HEK293 (cell line): ENCODE measurements around the gene MMS19.

Source experiments
- ATF2 ChIP-seq: fragments of 450-650 bp; formaldehyde crosslinking; IDR thresholded peaks from 2 replicates; pipeline ENCODE4 v1.5.1; 2016; ENCODE audit warnings: missing biosample characterization, missing genetic modification characterization, low read depth
- IKZF3 ChIP-seq: fragments of 450-650 bp; IDR thresholded peaks from 2 replicates; pipeline ENCODE4 v1.5.0; 2018; ENCODE audit warnings: missing biosample characterization, mild to moderate bottlenecking, missing genetic modification characterization, moderate library complexity
- PRDM1 ChIP-seq: fragments of 450-650 bp; formaldehyde crosslinking; IDR thresholded peaks from 2 replicates; pipeline ENCODE4; 2016; ENCODE audit warnings: missing biosample characterization, missing genetic modification characterization
- PRDM10 ChIP-seq: fragments of 450-650 bp; formaldehyde crosslinking; IDR thresholded peaks from 2 replicates; pipeline ENCODE4 v1.5.1; 2016; ENCODE audit warnings: missing biosample characterization, missing genetic modification characterization
- SP7 ChIP-seq: fragments of 450-650 bp; formaldehyde crosslinking; IDR thresholded peaks from 2 replicates; pipeline ENCODE4 v1.5.1; 2016; ENCODE audit warnings: missing biosample characterization, missing genetic modification characterization
- TCF7L2 ChIP-seq: IDR thresholded peaks from 2 replicates; pipeline ENCODE4 v1.6.1; 2011; ENCODE audit warnings: low read depth, mild to moderate bottlenecking, inconsistent platforms, low read length, moderate library complexity, borderline replicate concordance
- YY1 ChIP-seq: fragments of 450-650 bp; formaldehyde crosslinking; IDR thresholded peaks from 2 replicates; pipeline ENCODE4 v1.5.1; 2018; ENCODE audit warnings: missing biosample characterization, missing genetic modification characterization
- YY2 ChIP-seq: fragments of 450-650 bp; formaldehyde crosslinking; IDR thresholded peaks from 2 replicates; pipeline ENCODE4 v1.5.1; 2016; ENCODE audit warnings: missing biosample characterization, missing genetic modification characterization
- ZBTB17 ChIP-seq: fragments of 450-650 bp; formaldehyde crosslinking; IDR thresholded peaks from 2 replicates; pipeline ENCODE4 v1.5.1; 2016; ENCODE audit warnings: missing biosample characterization, missing genetic modification characterization
- ZBTB26 ChIP-seq: fragments of 450-650 bp; formaldehyde crosslinking; optimal IDR thresholded peaks from 2 replicates; pipeline ENCODE3; 2016; ENCODE audit warnings: missing biosample characterization, mild to moderate bottlenecking, missing genetic modification characterization
- ZEB2 ChIP-seq: fragments of 450-650 bp; formaldehyde crosslinking; IDR thresholded peaks from 2 replicates; pipeline ENCODE4 v1.5.1; 2016; ENCODE audit warnings: missing biosample characterization, missing genetic modification characterization
- ZFHX2 ChIP-seq: fragments of 450-650 bp; formaldehyde crosslinking; conservative IDR thresholded peaks from 2 replicates; pipeline ENCODE4 v1.5.1; 2016; ENCODE audit warnings: missing biosample characterization, missing genetic modification characterization
- ZFP3 ChIP-seq: fragments of 450-650 bp; formaldehyde crosslinking; IDR thresholded peaks from 2 replicates; pipeline ENCODE4 v1.5.1; 2016; ENCODE audit warnings: low read depth, missing biosample characterization, missing genetic modification characterization
- ZFP37 ChIP-seq: fragments of 450-650 bp; formaldehyde crosslinking; IDR thresholded peaks from 2 replicates; pipeline ENCODE4 v1.5.1; 2016; ENCODE audit warnings: missing biosample characterization, missing genetic modification characterization
- ZNF133 ChIP-seq: fragments of 450-650 bp; formaldehyde crosslinking; IDR thresholded peaks from 2 replicates; pipeline ENCODE4 v1.5.1; 2016; ENCODE audit warnings: missing biosample characterization, missing genetic modification characterization
- ZNF302 ChIP-seq: fragments of 450-650 bp; formaldehyde crosslinking; IDR thresholded peaks from 2 replicates; pipeline ENCODE4 v1.5.1; 2016; ENCODE audit warnings: missing biosample characterization, missing genetic modification characterization, low read depth
- ZNF335 ChIP-seq: fragments of 450-650 bp; formaldehyde crosslinking; conservative IDR thresholded peaks from 2 replicates; pipeline ENCODE4 v1.5.1; 2016; ENCODE audit warnings: missing biosample characterization, missing genetic modification characterization
- ZNF366 ChIP-seq: fragments of 450-650 bp; formaldehyde crosslinking; conservative IDR thresholded peaks from 2 replicates; pipeline ENCODE4 v1.5.1; 2016; ENCODE audit warnings: missing biosample characterization, missing genetic modification characterization
- ZNF37A ChIP-seq: fragments of 450-650 bp; IDR thresholded peaks from 2 replicates; pipeline ENCODE4 v1.5.1; 2018; ENCODE audit warnings: missing biosample characterization, missing genetic modification characterization
- ZNF391 ChIP-seq: fragments of 450-650 bp; formaldehyde crosslinking; IDR thresholded peaks from 2 replicates; pipeline ENCODE4 v1.5.1; 2016; ENCODE audit warnings: low read depth, missing biosample characterization, missing genetic modification characterization, borderline replicate concordance
- ZNF394 ChIP-seq: fragments of 450-650 bp; formaldehyde crosslinking; IDR thresholded peaks from 2 replicates; pipeline ENCODE4 v1.5.1; 2016; ENCODE audit warnings: missing biosample characterization, missing genetic modification characterization, mild to moderate bottlenecking, moderate library complexity, borderline replicate concordance
- ZNF426 ChIP-seq: fragments of 450-650 bp; formaldehyde crosslinking; IDR thresholded peaks from 2 replicates; pipeline ENCODE4 v1.5.1; 2017; ENCODE audit warnings: missing biosample characterization, missing genetic modification characterization, mild to moderate bottlenecking, inconsistent platforms, moderate library complexity
- ZNF433 ChIP-seq: fragments of 450-650 bp; formaldehyde crosslinking; IDR thresholded peaks from 2 replicates; pipeline ENCODE4 v1.5.1; 2016; ENCODE audit warnings: missing biosample characterization, missing genetic modification characterization, low read depth
- ZNF501 ChIP-seq: fragments of 450-650 bp; formaldehyde crosslinking; IDR thresholded peaks from 2 replicates; pipeline ENCODE4 v1.5.1; 2016; ENCODE audit warnings: missing biosample characterization, missing genetic modification characterization
- ZNF513 ChIP-seq: fragments of 450-650 bp; IDR thresholded peaks from 2 replicates; pipeline ENCODE4 v1.5.1; 2018; ENCODE audit warnings: missing biosample characterization, missing genetic modification characterization
- ZNF560 ChIP-seq: fragments of 450-650 bp; formaldehyde crosslinking; IDR thresholded peaks from 2 replicates; pipeline ENCODE4 v1.5.1; 2017; ENCODE audit warnings: missing biosample characterization, missing genetic modification characterization, borderline replicate concordance
- ZNF600 ChIP-seq: fragments of 450-650 bp; formaldehyde crosslinking; IDR thresholded peaks from 2 replicates; pipeline ENCODE4 v1.5.1; 2016; ENCODE audit warnings: missing biosample characterization, missing genetic modification characterization
- ZNF610 ChIP-seq: fragments of 450-650 bp; formaldehyde crosslinking; IDR thresholded peaks from 2 replicates; pipeline ENCODE4 v1.5.1; 2016; ENCODE audit warnings: missing biosample characterization, missing genetic modification characterization, borderline replicate concordance
- ZNF660 ChIP-seq: fragments of 450-650 bp; IDR thresholded peaks from 2 replicates; pipeline ENCODE4 v1.5.1; 2018; ENCODE audit warnings: missing biosample characterization, mild to moderate bottlenecking, missing genetic modification characterization
- ZNF677 ChIP-seq: fragments of 450-650 bp; IDR thresholded peaks from 2 replicates; pipeline ENCODE4 v1.5.0; 2018; ENCODE audit warnings: missing biosample characterization, mild to moderate bottlenecking, missing genetic modification characterization, moderate library complexity
- ZNF76 ChIP-seq: fragments of 450-650 bp; formaldehyde crosslinking; IDR thresholded peaks from 2 replicates; pipeline ENCODE4; 2016; ENCODE audit warnings: low read depth, missing biosample characterization, missing genetic modification characterization, borderline replicate concordance
- ZNF777 ChIP-seq: fragments of 450-650 bp; formaldehyde crosslinking; IDR thresholded peaks from 2 replicates; pipeline ENCODE4 v1.5.1; 2017; ENCODE audit warnings: missing biosample characterization, missing genetic modification characterization, borderline replicate concordance
- ZSCAN30 ChIP-seq: fragments of 450-650 bp; IDR thresholded peaks from 2 replicates; pipeline ENCODE4 v1.5.1; 2018; ENCODE audit warnings: missing biosample characterization, mild to moderate bottlenecking, missing genetic modification characterization, moderate library complexity

The MMS19 gene

GRCh38 chr10:97425964-97426775 lies 72.1 kb downstream of the MMS19 start, which contains the start of gene PGAM1 (continued):
- TF ChIP-seq ZFP37 (tag by site-specific recombination) (no peak; the same call in 1 of the 2 replicates), ZNF391 (tag by site-specific recombination) (no peak), ZNF76 (tag by site-specific recombination) (peak; percentile 48; the same call in 1 of the 2 replicates), ZNF660 (peak; percentile 83; the same call in 1 of the 2 replicates), ZNF366 (tag by site-specific recombination) (no peak), SP7 (tag by site-specific recombination) (no peak; the same call in 1 of the 2 replicates), ZNF600 (tag by site-specific recombination) (peak; percentile 93), ZNF133 (no peak), YY2 (tag by site-specific recombination) (peak; percentile 83), ATF2 (no peak), ZNF335 (tag by site-specific recombination) (no peak; the same call in 1 of the 2 replicates), TCF7L2 (no peak), PRDM1 (no peak), PRDM10 (tag by site-specific recombination) (no peak), ZNF610 (tag by site-specific recombination) (peak; percentile 36; the same call in 1 of the 2 replicates), ZNF501 (peak; percentile 82; the same call in 1 of the 2 replicates), ZBTB17 (tag by site-specific recombination) (peak; percentile 60), IKZF3 (tag by site-specific recombination) (no peak), ZNF394 (tag by site-specific recombination) (peak; percentile 99), ZNF560 (no peak), ZNF433 (tag by site-specific recombination) (no peak), ZNF513 (tag by site-specific recombination) (no peak), ZNF677 (tag by site-specific recombination) (no peak), ZNF37A (tag by site-specific recombination) (no peak), ZNF777 (peak; percentile 40; the same call in 1 of the 2 replicates), ZNF302 (tag by site-specific recombination) (no peak), ZFP3 (no peak), ZFHX2 (tag by site-specific recombination) (peak; percentile 38; the same call in 1 of the 2 replicates), ZNF426 (tag by site-specific recombination) (no peak), ZSCAN30 (peak; percentile 54; the same call in 1 of the 2 replicates), ZBTB26 (tag by site-specific recombination) (peak; percentile 94), YY1 (tag by site-specific recombination) (peak; percentile 84), ZEB2 (tag by site-specific recombination) (peak; percentile 49; the same call in 1 of the 2 replicates)
